ENCODE data around the gene MAST4. TPM values are rescaled to one million over a fixed set of nuclear protein-coding genes. Genes with fewer than 3 reads are reported as not detected.
A peak's percentile ranks its signal among the peaks of the same experiment; 100 is the strongest.

MAST4 gene
- total RNA-seq, 2 experiments from 2014 or later = 1.3 to 21.9 TPM

- BruUV-seq (replicated peaks) = no TSS peak
- CTCF ChIA-PET (ENCODE audit: unreplicated experiment) = no interaction called here
- H3K79me2 ChIP-seq (ENCODE audit: insufficient read depth, low read depth, low read length) = no peaks in the 10 kb centered on the region
- intact Hi-C loops (cut with micrococcal nuclease; ENCODE audit: unreplicated experiment) = loop anchor here (5.0 kb wide), 1 partner anchor 148 kb away; no protein-coding TSS in a partner anchor
- peak; percentile 82 for DNase-seq (ENCODE audit: low spot score)
- H4K20me1 ChIP-seq (ENCODE audit: insufficient read depth, low read length) = no peaks in the 10 kb centered on the region
- peaks cover 10% of the 10 kb centered on the region; the same call in 1 of the 2 replicates for H3K9me3 ChIP-seq (ENCODE audit: low read length)
- no peaks in the 10 kb centered on the region for H3K36me3 ChIP-seq (ENCODE audit: insufficient read depth, low read length)
- peaks cover 19% of the 10 kb centered on the region for H3K4me1 ChIP-seq (ENCODE audit: insufficient read depth, low read length, poor library complexity, severe bottlenecking)
- peak overlapping the region; percentile 42 for H3K27ac ChIP-seq (ENCODE audit: low read depth, low read length, poor library complexity, severe bottlenecking)
- POLR2A ChIA-PET = interaction anchor here (0.5 kb wide), 1 partner anchor 213 kb away, joined by 3 read pairs; no protein-coding TSS in a partner anchor
- peak overlapping the region; percentile 60 for H2AFZ ChIP-seq (ENCODE audit: low read length)
- H3K4me2 ChIP-seq (ENCODE audit: low read length) = peak overlapping the region; percentile 49
- TF ChIP-seq CTCF (conservative IDR thresholded peaks at IDR 0.05; ENCODE audit: low read length) (no peak), EZH2phosphoT487 (IDR thresholded peaks at IDR 0.05; ENCODE audit: borderline replicate concordance, low read depth, low read length) (no peak)
- H3K4me3 ChIP-seq (ENCODE audit: low read depth, low read length, poor library complexity, severe bottlenecking) = peak overlapping the region; percentile 6
- no peaks in the 10 kb centered on the region for H3K9me2 ChIP-seq (ENCODE audit: insufficient read depth, low read length)
Measured at GRCh38 chr5:66553916-66554575, 42.1 kb upstream of the MAST4 start.

DNA sequence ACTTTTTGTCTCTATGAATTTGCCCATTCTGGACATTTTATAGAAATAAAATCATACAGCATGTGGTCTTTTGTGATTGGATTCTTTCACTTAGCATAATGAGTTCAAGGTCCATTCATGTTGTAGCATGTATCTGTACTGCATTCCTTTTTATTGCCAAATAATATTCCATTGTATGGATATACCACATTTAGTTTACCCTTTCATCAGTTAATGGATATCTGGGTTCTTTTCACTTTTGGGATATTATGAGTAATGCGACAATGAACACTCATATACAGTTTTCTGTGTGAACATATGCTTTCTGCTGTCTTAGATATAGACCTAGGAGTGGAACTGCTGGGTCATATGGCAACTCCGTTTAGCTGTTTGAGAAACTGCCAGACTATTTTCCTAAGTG, 41.3 kb upstream of the MAST4 start:
- Histone ChIP-seq H3K36me3 (ENCODE audit: insufficient read depth, low read length) (no peaks in the 10 kb centered on the region), H4K20me1 (ENCODE audit: insufficient read depth, low read length) (no peaks in the 10 kb centered on the region), H2AFZ (ENCODE audit: low read length) (peak overlapping the region; percentile 60; the same call in 1 of the 2 replicates), H3K9me2 (ENCODE audit: insufficient read depth, low read length) (no peaks in the 10 kb centered on the region), H3K4me2 (ENCODE audit: low read length) (peak overlapping the region; percentile 49; the same call in 1 of the 2 replicates), H3K9me3 (ENCODE audit: low read length) (peaks cover 10% of the 10 kb centered on the region; the same call in 1 of the 2 replicates), H3K79me2 (ENCODE audit: insufficient read depth, low read depth, low read length) (no peaks in the 10 kb centered on the region), H3K4me3 (ENCODE audit: low read depth, low read length, poor library complexity, severe bottlenecking) (no peak overlapping the region), H3K27ac (ENCODE audit: low read depth, low read length, poor library complexity, severe bottlenecking) (peak overlapping the region; percentile 42), H3K4me1 (ENCODE audit: insufficient read depth, low read length, poor library complexity, severe bottlenecking) (peaks cover 19% of the 10 kb centered on the region)
- BruUV-seq (replicated peaks) = no TSS peak
- TF ChIP-seq CTCF (conservative IDR thresholded peaks at IDR 0.05; ENCODE audit: low read length) (no peak), EZH2phosphoT487 (IDR thresholded peaks at IDR 0.05; ENCODE audit: borderline replicate concordance, low read depth, low read length) (no peak)
- CTCF ChIA-PET (ENCODE audit: unreplicated experiment) = no interaction called here
- intact Hi-C loops (cut with micrococcal nuclease; ENCODE audit: unreplicated experiment) = loop anchor here (5.0 kb wide), 1 partner anchor 147 kb away; no protein-coding TSS in a partner anchor
- DNase-seq (ENCODE audit: low spot score) = no peak
- POLR2A ChIA-PET = no interaction called here

GRCh38 chr5:66558560-66558959, 37.6 kb upstream of the MAST4 start:
- ChIA-PET POLR2A (interaction anchor here (1.1 kb wide), 2 partner anchors 15 to 40 kb away, joined by 3 read pairs; no protein-coding TSS in a partner anchor), CTCF (ENCODE audit: unreplicated experiment) (no interaction called here)
- Histone ChIP-seq H3K27ac (ENCODE audit: low read depth, low read length, poor library complexity, severe bottlenecking) (no peak overlapping the region), H3K36me3 (ENCODE audit: insufficient read depth, low read length) (no peaks in the 10 kb centered on the region), H3K9me2 (ENCODE audit: insufficient read depth, low read length) (no peaks in the 10 kb centered on the region), H3K9me3 (ENCODE audit: low read length) (peaks cover 10% of the 10 kb centered on the region; the same call in 1 of the 2 replicates), H3K4me2 (ENCODE audit: low read length) (no peak overlapping the region), H4K20me1 (ENCODE audit: insufficient read depth, low read length) (no peaks in the 10 kb centered on the region), H3K79me2 (ENCODE audit: insufficient read depth, low read depth, low read length) (no peaks in the 10 kb centered on the region), H3K4me1 (ENCODE audit: insufficient read depth, low read length, poor library complexity, severe bottlenecking) (peaks cover 13% of the 10 kb centered on the region), H2AFZ (ENCODE audit: low read length) (no peak overlapping the region), H3K4me3 (ENCODE audit: low read depth, low read length, poor library complexity, severe bottlenecking) (no peak overlapping the region)
- DNase-seq (ENCODE audit: low spot score) = no peak
- intact Hi-C loops (cut with micrococcal nuclease; ENCODE audit: unreplicated experiment) = no loop called here
- no TSS peak for BruUV-seq (replicated peaks)
- TF ChIP-seq CTCF (conservative IDR thresholded peaks at IDR 0.05; ENCODE audit: low read length) (no peak), EZH2phosphoT487 (IDR thresholded peaks at IDR 0.05; ENCODE audit: borderline replicate concordance, low read depth, low read length) (no peak)
